GM12891 (cell line): Measurements from ENCODE around the gene OCA2.

Experiments used
- DNase-seq: peaks from one replicate; pipeline ENCODE4 v3.0.0; 2011; ENCODE audit warnings: low spot score; ENCODE audit not compliant: insufficient read length
- FAIRE-seq: peaks from 2 replicates; lab custom pipeline; 2011; peaks lifted over from hg19 to GRCh38; lab: Jason Lieb, UNC
- PAX5 ChIP-seq: IDR thresholded peaks from 2 replicates; pipeline ENCODE4 v1.6.1; 2011; ENCODE audit warnings: low read length, moderate library complexity, mild to moderate bottlenecking; ENCODE audit not compliant: insufficient read depth, severe bottlenecking
- POLR2A ChIP-seq: IDR thresholded peaks from 2 replicates; pipeline ENCODE4 v1.6.1; 2011; ENCODE audit warnings: low read depth, low read length, control low read depth
- POLR2AphosphoS5 ChIP-seq: IDR thresholded peaks from 2 replicates; pipeline ENCODE4 v1.6.1; 2011; ENCODE audit warnings: low read depth, low read length, control low read depth
- POU2F2 ChIP-seq: IDR thresholded peaks from 2 replicates; pipeline ENCODE4 v1.6.1; 2011; ENCODE audit warnings: low read depth, mild to moderate bottlenecking, control low read depth, low read length, moderate library complexity
- SPI1 ChIP-seq: IDR thresholded peaks from 2 replicates; pipeline ENCODE4 v1.6.1; 2011; ENCODE audit warnings: low read depth, low read length, control low read depth
- TAF1 ChIP-seq: IDR thresholded peaks from 2 replicates; pipeline ENCODE4 v1.6.1; 2011; ENCODE audit warnings: low read depth, low read length, control low read depth

Gene OCA2

GRCh38 chr15:27842526-27842925, 256.6 kb downstream of the OCA2 start:
- TF ChIP-seq POU2F2 (no peak), PAX5 (no peak), POLR2AphosphoS5 (no peak), POLR2A (no peak), SPI1 (no peak), TAF1 (no peak)
- FAIRE-seq (no peak), DNase-seq (no peak)

DNA sequence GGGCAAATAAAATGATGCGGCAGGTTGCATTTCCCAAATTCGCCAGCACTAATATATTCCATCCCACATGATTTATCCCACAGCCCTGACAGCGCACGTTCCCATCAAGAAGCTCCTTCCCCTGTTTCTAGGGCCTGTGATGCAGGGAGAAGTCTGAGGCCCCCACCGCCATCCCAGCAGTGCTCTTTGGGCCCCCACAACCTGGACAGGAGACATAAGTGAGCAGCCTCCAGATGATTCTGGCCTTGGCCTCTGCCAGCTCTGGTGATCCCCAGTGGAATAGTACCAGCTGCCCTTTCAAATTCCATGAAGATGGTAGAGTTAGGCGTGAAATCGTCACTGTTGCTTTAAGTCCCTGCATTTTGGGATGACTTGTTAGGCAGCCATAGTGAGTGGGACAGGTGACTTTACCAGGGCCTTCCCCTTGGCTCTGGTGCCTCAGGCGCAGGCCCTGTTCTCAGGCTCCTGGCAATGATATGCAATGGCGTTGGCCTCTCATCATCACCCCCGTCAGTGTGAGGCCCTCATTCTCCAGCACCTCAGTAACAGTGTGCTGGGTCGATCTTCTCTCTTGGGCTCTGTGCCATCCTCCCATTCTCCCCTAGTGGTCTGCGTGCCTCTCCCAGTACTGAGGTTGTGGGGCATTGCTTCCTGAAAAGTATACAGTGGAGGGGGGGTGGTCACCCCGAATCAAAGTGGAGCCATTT, 263.7 kb downstream of the OCA2 start:
- DNase-seq: no peak
- TF ChIP-seq POLR2AphosphoS5: no peak
- TF ChIP-seq POLR2A: no peak
- no peak for TF ChIP-seq PAX5
- TF ChIP-seq SPI1: no peak
- no peak for TF ChIP-seq TAF1
- TF ChIP-seq POU2F2: no peak
- FAIRE-seq: no peak

DNA sequence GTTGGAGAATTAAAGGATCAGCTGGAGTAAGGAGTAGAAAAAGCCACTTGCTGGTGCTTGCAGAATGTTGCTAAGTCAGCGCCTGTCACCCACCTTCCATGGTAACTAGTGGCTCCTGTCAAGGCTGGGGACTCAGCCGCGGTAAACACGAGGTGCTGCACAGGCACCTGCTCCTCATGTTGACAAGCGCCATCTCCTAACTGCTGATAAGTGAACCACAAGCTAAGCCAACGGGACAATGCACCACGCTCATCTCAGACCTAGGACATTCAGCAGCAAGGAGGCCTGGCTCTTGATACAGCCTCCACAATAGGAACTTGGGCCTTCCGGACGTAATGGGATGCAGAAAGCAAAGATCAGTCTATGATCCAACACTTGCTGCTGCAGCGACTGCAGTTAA, 264.4 kb downstream of the OCA2 start:
- DNase-seq: no peak
- TF ChIP-seq SPI1 (no peak), POU2F2 (no peak), TAF1 (no peak), POLR2A (no peak), PAX5 (no peak), POLR2AphosphoS5 (no peak)
- FAIRE-seq: no peak

GRCh38 chr15:27833974-27834373, 265.1 kb downstream of the OCA2 start:
- TF ChIP-seq POLR2AphosphoS5 (no peak), PAX5 (no peak), TAF1 (no peak), POU2F2 (no peak), POLR2A (no peak), SPI1 (no peak)
- DNase-seq: no peak
- no peak for FAIRE-seq

GRCh38 chr15:27833178-27833577, 265.9 kb downstream of the OCA2 start:
- FAIRE-seq (no peak), DNase-seq (no peak)
- no peak for TF ChIP-seq SPI1

- no peak for DNase-seq
- FAIRE-seq: no peak
- no peak for TF ChIP-seq PAX5
- TF ChIP-seq SPI1: no peak
- TF ChIP-seq POLR2A: no peak
- TF ChIP-seq TAF1: no peak
- no peak for TF ChIP-seq POU2F2
- no peak for TF ChIP-seq POLR2AphosphoS5
Observed at GRCh38 chr15:27832237-27832596, 266.9 kb downstream of the OCA2 start.

DNA sequence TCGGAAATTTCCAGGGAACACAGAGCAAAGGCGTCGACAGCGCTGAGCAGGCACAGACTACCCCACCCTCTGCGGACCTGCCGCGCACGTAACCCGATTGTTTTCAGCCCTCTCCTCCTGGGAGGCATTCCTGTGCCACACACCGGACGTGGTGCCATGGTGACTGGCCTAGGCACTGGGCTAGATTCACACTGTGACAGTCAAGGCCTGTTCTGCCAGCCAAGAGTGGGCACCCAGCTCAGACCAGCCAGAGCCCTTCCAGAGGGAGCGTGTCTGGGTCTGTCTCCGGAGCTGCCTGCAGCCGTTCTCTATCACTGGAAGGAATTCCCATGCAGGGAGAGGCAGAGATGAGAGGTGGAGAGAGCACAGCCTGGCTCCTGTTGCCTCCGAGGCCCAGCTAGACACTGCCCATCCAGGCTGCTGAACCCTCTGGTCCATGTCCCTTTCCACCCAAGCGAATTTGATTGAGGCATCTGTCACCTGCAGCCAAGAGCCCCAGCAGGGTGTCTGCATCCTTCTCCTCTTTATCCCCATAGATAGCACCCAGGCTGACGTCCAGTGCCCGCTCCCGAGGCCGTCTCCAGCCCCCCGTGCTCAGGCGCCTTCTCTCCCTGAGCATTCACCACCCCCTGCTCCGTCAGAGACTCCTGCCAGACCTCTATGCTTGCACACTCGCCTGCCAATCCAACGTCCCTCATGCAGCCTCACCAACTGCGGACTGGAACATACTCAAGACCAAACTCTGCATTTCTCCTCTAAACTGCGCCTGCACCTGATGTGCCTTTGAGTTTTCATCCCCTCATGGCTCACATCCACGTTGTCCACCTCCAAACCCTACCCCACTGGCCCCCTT, 267.5 kb downstream of the OCA2 start:
- no peak for DNase-seq
- TF ChIP-seq POLR2A (no peak), SPI1 (no peak), TAF1 (no peak), POLR2AphosphoS5 (no peak), POU2F2 (no peak), PAX5 (no peak)
- FAIRE-seq: no peak

DNA sequence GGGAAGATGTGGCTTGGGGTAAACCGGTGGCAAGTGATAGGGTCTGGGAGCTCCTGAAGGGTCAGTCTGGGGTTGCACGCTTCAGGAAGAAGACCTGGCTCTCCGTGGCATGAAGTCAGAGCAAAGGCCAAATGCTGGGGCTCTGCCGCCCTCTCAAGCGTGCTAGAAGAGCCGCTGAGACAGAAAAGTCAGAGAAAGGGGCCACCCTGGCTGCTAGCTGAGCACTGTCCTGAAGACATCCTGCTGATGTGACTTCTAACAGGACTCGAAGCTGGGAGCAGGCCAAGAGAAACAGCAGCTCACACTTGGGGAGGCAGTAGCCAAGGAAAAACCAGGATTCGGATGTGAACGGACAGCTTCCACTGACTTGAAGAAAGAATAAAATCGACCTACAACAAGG, 270.4 kb downstream of the OCA2 start:
- FAIRE-seq (no peak), DNase-seq (no peak)
- TF ChIP-seq TAF1: no peak
- no peak for TF ChIP-seq SPI1
- TF ChIP-seq POLR2A: no peak
- TF ChIP-seq PAX5: no peak
- no peak for TF ChIP-seq POU2F2
- TF ChIP-seq POLR2AphosphoS5: no peak

GRCh38 chr15:27826902-27827714, 272.0 kb downstream of the OCA2 start:
- FAIRE-seq: no peak
- DNase-seq: no peak
- no peak for TF ChIP-seq SPI1
- no peak for TF ChIP-seq TAF1
- no peak for TF ChIP-seq POLR2A
- TF ChIP-seq POU2F2: no peak
- no peak for TF ChIP-seq PAX5
- TF ChIP-seq POLR2AphosphoS5: no peak

- TF ChIP-seq POU2F2 (no peak), PAX5 (no peak), SPI1 (no peak)
- DNase-seq: no peak
- no peak for FAIRE-seq
Observed at GRCh38 chr15:27826411-27826810, 272.7 kb downstream of the OCA2 start.
